Body of pancreas (tissue), 4 donors: ENCODE data around the gene TBL1XR1. TPM values are rescaled to one million over a fixed set of nuclear protein-coding genes. Genes with fewer than 3 reads are reported as not detected.

Experiments
- ATAC-seq: fragments of 150-250 bp; one replicate; pipeline ENCODE4 v1.9.1; 2016
- DNase-seq, 4 donors: peaks; one replicate each; pipeline ENCODE4 v3.0.0-alpha.2; 2019
- H3K27ac ChIP-seq, 4 donors: fragments of 200-600 bp; sonication (generic); 1 replicate in 3 of 4; 2 replicates in 1 of 4; pipeline versions ENCODE4 v1.5.1 to v1.6.1; 2016 to 2019; ENCODE audit warnings: mild to moderate bottlenecking in 1 of 4, mixed read lengths in 1 of 4, moderate library complexity in 1 of 4
- H3K27me3 ChIP-seq, 2 donors: fragments of 200-600 bp; sonication (generic); one replicate each; pipeline ENCODE4 v1.6.0; 2016; ENCODE audit warnings: mild to moderate bottlenecking in 1 of 2
- H3K36me3 ChIP-seq, 2 donors: fragments of 200-600 bp; sonication (generic); replicated peaks in 1 of 2; 2 replicates each; pipeline ENCODE4 v1.5.1; 2016; ENCODE audit warnings: low read depth in 2 of 2; ENCODE audit not compliant: insufficient read depth in 1 of 2
- H3K4me1 ChIP-seq: fragments of 200-600 bp; sonication (generic); one replicate; pipeline ENCODE4 v1.6.0; 2016
- H3K4me3 ChIP-seq, 2 donors: fragments of 200-600 bp; sonication (generic); 1 replicate in 1 of 2; 2 replicates in 1 of 2; pipeline ENCODE4 v1.5.1; 2016 to 2019
- H3K9me3 ChIP-seq, 3 donors: fragments of 200-600 bp; sonication (generic); 1 replicate in 2 of 3; 2 replicates in 1 of 3; pipeline ENCODE4 v1.5.1; 2016
- POLR2A ChIP-seq, 3 donors: fragments of 450-650 bp; IDR thresholded peaks; one replicate each; pipeline ENCODE4 v1.6.1; 2016; ENCODE audit warnings: antibody characterized with exemption in 3 of 3, mild to moderate bottlenecking in 2 of 3
- WGBS, 2 donors: methylation state at CpG; one replicate each; pipeline ENCODE4 v1.1.5; 2017; 5-methylcytosine and 5-hydroxymethylcytosine counted together
- intact Hi-C: fragments of 100-400 bp; cut with DNase I; formaldehyde crosslinking; loops from one replicate; pipeline ENCODE4 v1.15.1; 2023
- total RNA-seq, 2 donors: library from RNA; depleted of rRNA; stranded (reverse); fragments of >200 nt; gene quantifications; one replicate each; pipeline ENCODE4 v1.1.0, GENCODE V29; 2016
- TF ChIP-seq, protein P1 (sequence below), 7 experiments: fragments of 450-650 bp in 4 of 7; fragments of 200-600 bp in 3 of 7; sonication (generic) in 3 of 7; IDR thresholded peaks; one replicate each; pipeline ENCODE4 v1.5.1; 2016 to 2019; ENCODE audit warnings: antibody characterized with exemption in 7 of 7

TBL1XR1 gene
- total RNA-seq, 2 donors from 2014 or later, result 34.3 to 57.9 TPM

DNA sequence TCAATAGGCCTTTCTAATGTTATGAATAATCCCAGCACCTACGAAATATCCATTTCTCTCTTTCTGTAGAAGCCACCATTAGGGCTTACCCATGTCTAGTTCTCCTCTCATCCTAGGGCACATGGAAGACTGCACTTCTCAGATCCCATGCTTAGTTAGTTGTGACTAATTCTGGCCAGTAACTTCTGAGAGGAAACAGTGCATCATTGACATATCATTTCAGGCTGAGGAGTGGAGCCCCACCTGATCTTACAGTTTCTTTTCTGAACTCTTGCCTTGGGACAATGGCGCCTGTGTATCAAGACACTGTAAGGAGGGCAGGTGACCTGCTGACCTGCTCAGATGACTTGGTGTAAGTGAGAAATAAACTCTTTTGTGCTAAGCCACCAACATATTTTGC is 39.4 kb upstream of the TBL1XR1 start:
- intact Hi-C loops, result no loop called here
- Histone ChIP-seq H3K27ac (no peak overlapping the region), H3K4me3 (no peak overlapping the region), H3K27me3 (no peaks in the 10 kb centered on the region), H3K4me1 (no peaks in the 10 kb centered on the region), H3K9me3 (no peaks in the 10 kb centered on the region), H3K36me3 (no peaks in the 10 kb centered on the region)
- ATAC-seq (no peak), DNase-seq (no peak)
- 83 to 84% methylated on average over 2 of the region's 2 CpGs for WGBS, 2 donors
- TF ChIP-seq, protein P1, sequence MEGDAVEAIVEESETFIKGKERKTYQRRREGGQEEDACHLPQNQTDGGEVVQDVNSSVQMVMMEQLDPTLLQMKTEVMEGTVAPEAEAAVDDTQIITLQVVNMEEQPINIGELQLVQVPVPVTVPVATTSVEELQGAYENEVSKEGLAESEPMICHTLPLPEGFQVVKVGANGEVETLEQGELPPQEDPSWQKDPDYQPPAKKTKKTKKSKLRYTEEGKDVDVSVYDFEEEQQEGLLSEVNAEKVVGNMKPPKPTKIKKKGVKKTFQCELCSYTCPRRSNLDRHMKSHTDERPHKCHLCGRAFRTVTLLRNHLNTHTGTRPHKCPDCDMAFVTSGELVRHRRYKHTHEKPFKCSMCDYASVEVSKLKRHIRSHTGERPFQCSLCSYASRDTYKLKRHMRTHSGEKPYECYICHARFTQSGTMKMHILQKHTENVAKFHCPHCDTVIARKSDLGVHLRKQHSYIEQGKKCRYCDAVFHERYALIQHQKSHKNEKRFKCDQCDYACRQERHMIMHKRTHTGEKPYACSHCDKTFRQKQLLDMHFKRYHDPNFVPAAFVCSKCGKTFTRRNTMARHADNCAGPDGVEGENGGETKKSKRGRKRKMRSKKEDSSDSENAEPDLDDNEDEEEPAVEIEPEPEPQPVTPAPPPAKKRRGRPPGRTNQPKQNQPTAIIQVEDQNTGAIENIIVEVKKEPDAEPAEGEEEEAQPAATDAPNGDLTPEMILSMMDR (IDR thresholded peaks at IDR 0.05), result no peak
- TF ChIP-seq POLR2A (IDR thresholded peaks at IDR 0.05), result no peak

DNA sequence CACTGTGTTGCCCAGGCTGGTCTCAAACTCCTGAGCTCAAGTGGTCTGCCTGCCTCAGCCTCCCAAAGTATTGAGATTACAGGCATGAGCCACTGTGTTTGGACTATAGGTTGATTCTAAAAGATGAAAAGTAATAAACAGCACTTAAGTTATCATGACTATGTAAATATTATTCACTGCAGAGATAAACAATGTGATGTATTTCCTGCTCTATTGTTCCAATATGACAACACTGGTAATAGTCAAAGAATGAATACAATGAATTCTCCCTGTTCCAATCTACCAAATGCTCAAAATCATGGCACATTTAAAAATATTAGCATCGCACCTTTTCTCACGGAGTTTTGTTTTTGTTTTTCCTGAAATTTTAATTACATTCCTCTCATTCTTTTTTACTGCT is 36.8 kb upstream of the TBL1XR1 start:
- ATAC-seq (no peak), DNase-seq (no peak)
- intact Hi-C loops, result no loop called here
- H3K27ac ChIP-seq, result no peak overlapping the region
- no peak overlapping the region for H3K4me3 ChIP-seq
- TF ChIP-seq, protein P1 (IDR thresholded peaks at IDR 0.05), result no peak
- no peak for TF ChIP-seq POLR2A (IDR thresholded peaks at IDR 0.05)
- no peaks in the 10 kb centered on the region for H3K27me3 ChIP-seq
- H3K4me1 ChIP-seq, result no peaks in the 10 kb centered on the region
- H3K9me3 ChIP-seq, result no peaks in the 10 kb centered on the region
- WGBS, 2 donors, result 93% methylated on average over 2 of the region's 2 CpGs
- H3K36me3 ChIP-seq, result no peaks in the 10 kb centered on the region

DNA sequence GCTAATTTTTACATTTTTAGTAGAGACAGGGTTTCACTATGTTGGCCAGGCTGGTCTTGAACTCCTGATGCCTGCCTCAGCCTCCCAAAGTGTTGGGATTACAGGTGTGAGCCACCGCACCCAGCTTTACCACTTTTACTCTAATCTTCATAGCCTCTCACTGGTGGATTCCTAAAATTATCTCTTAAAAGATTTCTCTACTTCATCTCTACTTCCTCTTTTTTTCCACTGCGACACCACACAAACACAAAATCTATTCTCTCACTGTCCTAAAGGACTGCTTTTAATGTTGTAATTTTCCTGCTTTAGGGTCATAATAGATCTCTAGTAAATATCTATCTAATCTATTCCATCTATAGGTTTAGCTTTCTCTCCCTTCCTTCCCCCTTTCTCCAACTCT is 34.0 kb upstream of the TBL1XR1 start:
- intact Hi-C loops, result no loop called here
- no peaks in the 10 kb centered on the region for H3K36me3 ChIP-seq
- no peak overlapping the region for H3K27ac ChIP-seq
- H3K9me3 ChIP-seq, result no peaks in the 10 kb centered on the region
- WGBS, 2 donors, result 73 to 98% methylated on average over 2 of the region's 2 CpGs
- H3K4me1 ChIP-seq, result no peaks in the 10 kb centered on the region
- no peak overlapping the region for H3K4me3 ChIP-seq
- no peaks in the 10 kb centered on the region for H3K27me3 ChIP-seq
- ATAC-seq, result no peak
- no peak for DNase-seq
- TF ChIP-seq, protein P1 (IDR thresholded peaks at IDR 0.05), result no peak
- no peak for TF ChIP-seq POLR2A (IDR thresholded peaks at IDR 0.05)

DNA sequence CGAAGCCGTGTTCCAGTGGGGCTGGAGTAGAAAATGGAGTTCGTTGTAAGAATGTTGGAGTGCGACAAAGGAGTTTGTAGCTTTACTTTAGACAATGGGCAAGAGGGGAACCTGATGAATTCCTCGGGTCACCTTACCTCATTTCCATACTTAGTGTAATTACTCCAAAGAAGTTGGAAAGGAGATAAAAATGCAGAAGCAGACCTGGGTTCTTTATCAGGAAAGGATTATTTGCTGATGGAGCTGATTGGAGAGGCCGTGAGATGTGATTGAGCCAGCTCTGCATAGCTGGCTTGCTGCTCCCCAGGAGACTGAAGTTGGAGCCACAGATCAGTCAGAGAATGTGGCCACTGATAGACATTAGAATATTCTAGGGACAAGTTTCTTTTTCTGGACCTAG is 33.4 kb upstream of the TBL1XR1 start:
- 83 to 84% methylated on average over 6 of the region's 6 CpGs for whole genome bisulfite sequencing, 2 donors

DNA sequence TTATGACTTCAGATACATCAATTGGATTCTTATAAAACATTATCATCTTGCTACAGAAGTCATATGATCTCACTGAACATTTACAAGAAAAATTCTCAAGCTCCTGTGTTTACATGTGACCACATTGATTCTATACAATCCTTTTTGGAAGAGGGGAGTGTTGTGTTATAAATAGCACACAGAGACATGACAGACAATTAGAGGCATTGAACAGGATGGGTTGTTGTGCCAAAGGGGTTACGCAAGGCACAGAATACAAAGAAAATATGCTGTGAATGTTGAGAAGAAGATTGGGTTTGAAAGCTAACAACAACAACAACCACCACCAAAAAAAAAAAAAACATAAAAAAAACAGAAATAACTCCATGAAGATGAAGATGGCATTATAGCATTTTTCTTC is 32.5 kb upstream of the TBL1XR1 start:
- ATAC-seq (no peak), DNase-seq (no peak)
- Histone ChIP-seq H3K4me1 (no peaks in the 10 kb centered on the region), H3K36me3 (no peaks in the 10 kb centered on the region), H3K27ac (no peak overlapping the region), H3K9me3 (no peaks in the 10 kb centered on the region), H3K27me3 (no peaks in the 10 kb centered on the region), H3K4me3 (no peak overlapping the region)
- no peak for TF ChIP-seq POLR2A (IDR thresholded peaks at IDR 0.05)
- TF ChIP-seq, protein P1 (IDR thresholded peaks at IDR 0.05), result no peak
- WGBS, 2 donors, result 100% methylated on average over 1 of the region's 1 CpG
- intact Hi-C loops, result no loop called here

More for the DNA sequence above, 33.4 kb upstream of the TBL1XR1 start:
- ATAC-seq (no peak), DNase-seq (no peak)
- intact Hi-C loops, result no loop called here
- Histone ChIP-seq H3K36me3 (no peaks in the 10 kb centered on the region), H3K4me1 (no peaks in the 10 kb centered on the region), H3K27me3 (no peaks in the 10 kb centered on the region), H3K4me3 (no peak overlapping the region), H3K27ac (no peak overlapping the region), H3K9me3 (no peaks in the 10 kb centered on the region)
- TF ChIP-seq, protein P1 (IDR thresholded peaks at IDR 0.05), result no peak
- TF ChIP-seq POLR2A (IDR thresholded peaks at IDR 0.05), result no peak
